GM13977 (cell line): ENCODE results near the gene UNC5A.

Experiments used
- DNase-seq: peaks from one replicate; pipeline ENCODE4 v3.0.0; 2012; ENCODE audit warnings: low spot score
- CTCF ChIP-seq: IDR thresholded peaks from 2 replicates; pipeline ENCODE4 v1.5.1; 2012; ENCODE audit warnings: mild to moderate bottlenecking, control low read depth; ENCODE audit not compliant: insufficient read depth; ENCODE audit errors: extremely low read depth, missing control alignments
- in situ Hi-C: fragments of 300-500 bp; cut with MboI; formaldehyde crosslinking; loops from one replicate; pipeline ENCODE4 v1.12.0; 2022; ENCODE audit warnings: low sequenced_read_pairs, low pct_unique_long_range_greater_than_20kb, mixed read lengths, inconsistent platforms; ENCODE audit not compliant: unreplicated experiment

The UNC5A gene

DNA sequence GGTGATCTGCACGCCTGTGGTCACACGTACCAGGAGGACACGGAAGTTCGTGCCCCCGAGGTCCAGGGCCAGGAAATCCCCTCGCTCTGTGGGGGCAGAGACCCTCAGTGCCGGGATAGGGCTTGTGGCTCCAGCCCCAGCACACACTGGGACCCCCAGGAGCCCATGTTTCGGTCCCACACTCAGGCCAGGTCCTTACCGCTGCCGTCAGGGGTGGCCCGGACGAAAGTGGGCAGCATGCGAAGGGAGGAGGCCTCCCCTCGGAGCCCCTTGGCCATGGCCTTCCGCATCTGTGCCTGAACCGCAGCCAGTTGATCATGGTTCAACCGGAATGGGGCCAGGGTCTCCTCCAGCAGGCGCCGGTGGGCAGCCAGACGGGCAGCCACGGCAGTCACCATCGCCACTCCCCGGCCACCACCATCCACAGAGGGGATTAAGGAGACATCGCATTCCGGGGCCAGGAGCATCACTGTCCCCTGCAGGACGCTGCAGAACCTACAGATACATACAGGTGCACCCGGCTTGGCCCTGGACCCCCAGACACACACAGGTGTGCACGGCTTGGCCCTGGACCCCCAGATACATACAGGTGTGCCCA, 77.0 kb downstream of the UNC5A start:
- no peak for TF ChIP-seq CTCF
- peak; percentile 11 for DNase-seq
- in situ Hi-C loops = no loop called here

DNA sequence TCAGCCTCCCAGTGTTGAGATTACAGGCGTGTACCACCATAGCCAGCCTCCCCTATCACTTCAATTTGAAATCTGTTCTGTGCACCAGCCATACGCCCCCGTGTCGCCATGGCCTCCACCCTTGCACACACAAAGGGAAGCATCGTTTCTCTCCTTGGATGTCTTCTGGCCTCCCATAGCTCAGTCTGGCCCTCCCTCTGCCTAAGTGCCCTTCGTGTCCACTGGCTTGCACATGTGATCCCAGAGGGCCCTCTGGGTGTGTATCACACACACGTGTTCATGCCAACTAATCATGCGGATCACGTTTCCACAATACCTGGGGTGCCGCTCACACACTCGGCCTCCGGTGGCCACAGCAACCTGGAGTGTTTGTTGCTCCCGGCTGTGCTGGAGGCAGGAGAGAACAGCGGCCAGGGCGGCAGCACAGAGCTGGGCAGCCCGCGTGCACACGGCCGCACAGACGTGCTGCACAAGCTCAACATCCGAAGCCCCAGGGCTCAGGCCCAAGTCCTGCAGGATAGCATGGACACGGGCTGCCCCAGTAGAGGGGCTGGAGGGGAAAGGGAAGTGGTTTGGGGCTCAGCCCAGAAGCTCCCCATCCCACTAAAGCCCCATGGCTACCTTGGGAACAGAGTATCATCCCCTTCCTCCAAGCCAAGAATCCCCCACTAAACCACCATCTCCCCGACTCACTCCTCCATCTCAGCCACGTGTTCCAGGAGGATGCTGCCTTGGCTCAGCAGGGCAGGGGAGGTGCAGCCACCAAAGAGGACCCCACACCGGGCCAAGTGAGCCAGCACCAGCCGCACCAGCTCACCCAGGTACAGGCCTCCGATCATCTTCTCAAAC, 77.9 kb downstream of the UNC5A start:
- TF ChIP-seq CTCF = no peak
- DNase-seq = peak; percentile 2
- in situ Hi-C loops = no loop called here

DNA sequence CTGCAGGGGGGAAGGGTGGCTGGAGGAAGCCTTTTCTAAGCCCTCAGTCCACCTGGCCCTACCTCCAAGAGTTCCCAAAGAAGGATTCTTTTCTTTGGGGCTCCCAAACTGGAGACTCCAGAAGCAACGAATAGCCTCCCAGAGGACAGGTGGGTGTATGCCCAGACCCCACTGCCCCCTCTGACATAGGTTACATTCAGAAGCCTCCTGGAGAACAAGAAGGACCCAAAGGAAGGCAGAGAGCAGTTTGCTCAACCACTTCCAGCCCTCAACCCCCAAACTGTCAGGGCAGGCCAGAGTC, 78.5 kb downstream of the UNC5A start:
- TF ChIP-seq CTCF = no peak
- no peak for DNase-seq
- in situ Hi-C loops = no loop called here

- peak; percentile 5 for DNase-seq
- TF ChIP-seq CTCF = no peak
- in situ Hi-C loops = no loop called here
Measured at GRCh38 chr5:176889321-176890280, 79.2 kb downstream of the UNC5A start.

DNA sequence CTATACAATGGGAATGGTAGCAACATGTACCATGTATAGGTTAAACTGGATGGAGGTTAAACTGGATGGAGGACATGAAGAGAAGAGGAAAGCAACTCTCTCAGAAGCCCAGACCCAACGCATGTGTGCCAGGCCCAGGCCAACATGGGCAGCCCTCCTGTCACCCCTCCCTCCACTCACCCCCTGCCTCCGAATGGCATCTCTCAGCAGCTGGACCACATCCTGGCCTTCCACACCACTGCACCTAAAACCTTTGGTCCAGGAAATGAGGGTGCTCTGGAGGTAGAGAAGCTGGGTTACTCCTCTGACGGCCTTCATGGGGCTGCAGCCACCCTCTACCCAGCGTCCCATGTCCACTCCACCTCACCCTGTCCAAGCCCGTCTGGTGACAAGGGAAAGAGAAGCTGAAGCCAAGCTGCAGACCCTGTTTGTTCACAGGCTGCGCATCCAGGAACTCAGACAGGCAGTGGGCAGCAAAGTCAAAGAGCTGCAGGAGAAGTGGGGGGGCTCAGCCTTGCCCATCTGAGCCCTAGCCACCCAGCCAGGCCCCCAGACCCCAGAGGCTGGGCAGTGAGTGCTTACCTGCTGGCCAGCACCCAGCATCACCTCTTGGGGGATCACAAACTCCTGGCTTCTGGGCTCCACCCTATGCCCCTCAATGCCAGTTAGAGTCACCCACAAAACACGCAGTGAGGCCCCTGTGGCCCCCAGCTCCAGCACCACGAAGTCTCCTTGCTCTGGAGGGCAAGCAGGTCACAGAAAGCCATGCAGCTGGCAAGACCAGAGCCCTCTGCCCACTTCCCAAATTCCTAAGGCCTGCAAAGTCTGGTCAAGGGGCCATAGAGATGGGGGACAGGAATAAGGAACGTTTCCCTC, 80.3 kb downstream of the UNC5A start:
- in situ Hi-C loops = no loop called here
- DNase-seq = peak; percentile 4
- TF ChIP-seq CTCF = no peak
